Dedifferentiated amniotic fluid mesenchymal stem cell (primary cell): ENCODE measurements around the gene L3MBTL2.
"Not testable (repeated sequence)": the region's sequence is repeated elsewhere in the genome, so short reads cannot be mapped to it uniquely, and the experiment has no call there.

Source experiments
- DNase-seq: peaks from one replicate; pipeline ENCODE4 v3.0.0-alpha.2; 2016; ENCODE audit errors: extremely low spot score

The L3MBTL2 gene

DNA sequence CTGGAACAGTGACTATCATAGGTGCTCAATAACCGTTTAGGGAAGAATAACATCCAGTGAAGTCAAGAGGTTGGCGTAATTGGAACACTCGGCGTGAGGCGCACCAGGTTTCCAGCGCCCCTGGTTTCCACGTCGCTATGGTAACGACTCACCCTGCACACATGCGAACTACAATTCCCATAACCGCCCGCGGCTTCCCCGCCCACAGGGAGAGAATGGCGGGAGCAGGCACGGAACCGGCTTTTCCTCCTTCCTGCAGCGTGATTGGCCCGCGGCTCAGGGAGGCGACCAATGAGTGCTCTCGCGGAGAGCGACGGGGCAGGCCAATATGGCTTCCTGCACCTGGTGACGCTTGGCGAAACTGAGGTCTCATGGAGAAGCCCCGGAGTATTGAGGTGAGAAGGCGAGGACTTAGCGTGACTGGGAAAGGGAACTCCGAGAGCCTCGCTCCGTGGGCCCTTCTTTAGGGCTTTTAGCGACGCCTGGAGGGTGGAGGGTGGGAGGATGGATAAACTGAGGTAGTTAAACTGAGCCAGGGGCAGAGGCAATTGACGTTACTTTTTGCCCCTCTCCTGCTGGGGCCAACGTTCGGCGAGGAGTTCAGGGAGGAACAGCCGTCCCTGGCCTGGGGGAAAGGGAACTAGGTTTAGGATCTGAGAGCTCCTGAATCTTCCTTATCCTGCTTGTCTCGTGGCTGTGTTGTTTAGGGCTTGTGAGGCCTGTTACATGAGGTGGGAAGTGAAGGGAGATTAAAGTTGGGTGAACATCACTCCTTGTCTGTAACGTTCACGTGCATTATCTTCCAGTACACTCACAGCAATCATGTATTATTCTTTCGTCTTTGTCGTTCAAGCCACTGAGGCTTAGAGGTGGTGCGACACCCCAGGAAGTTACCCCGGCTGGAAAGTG, at the start of gene L3MBTL2:
Gene L3MBTL2, plus strand, starts transcription at position 321 of the 909 bp plus-strand sequence. Its CDS starts 51 bp downstream, at position 372.
- peak; percentile 96 for DNase-seq

DNA sequence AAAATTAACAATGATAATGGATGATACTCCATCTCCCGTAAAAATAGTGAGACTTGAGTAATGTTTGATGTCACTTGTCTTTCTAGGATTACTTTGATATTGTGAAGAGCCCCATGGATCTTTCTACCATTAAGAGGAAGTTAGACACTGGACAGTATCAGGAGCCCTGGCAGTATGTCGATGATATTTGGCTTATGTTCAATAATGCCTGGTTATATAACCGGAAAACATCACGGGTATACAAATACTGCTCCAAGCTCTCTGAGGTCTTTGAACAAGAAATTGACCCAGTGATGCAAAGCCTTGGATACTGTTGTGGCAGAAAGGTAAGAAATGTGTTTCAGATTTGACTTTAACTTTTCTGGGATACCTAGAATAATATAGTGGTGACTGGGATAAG, 48.0 kb upstream of the L3MBTL2 start:
- DNase-seq = no peak

DNA sequence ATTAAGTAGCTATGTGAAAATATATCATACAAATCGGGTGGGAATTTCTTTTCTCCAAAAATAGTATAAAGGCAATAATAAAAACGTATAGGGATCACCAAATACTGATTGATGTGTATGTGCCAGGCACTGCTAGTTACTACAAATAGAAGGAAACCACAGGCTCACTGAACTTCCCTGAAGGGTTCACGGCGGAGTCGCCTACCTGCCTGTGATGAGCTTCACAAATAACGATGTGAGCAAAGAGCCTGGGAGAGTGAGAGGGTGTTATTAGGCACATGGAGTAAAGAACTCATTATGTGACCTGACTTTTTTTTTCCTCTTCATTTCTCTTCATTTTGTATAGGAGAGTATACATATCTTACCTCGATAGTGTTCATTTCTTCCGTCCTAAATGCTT, 36.0 kb upstream of the L3MBTL2 start:
- no peak for DNase-seq

DNA sequence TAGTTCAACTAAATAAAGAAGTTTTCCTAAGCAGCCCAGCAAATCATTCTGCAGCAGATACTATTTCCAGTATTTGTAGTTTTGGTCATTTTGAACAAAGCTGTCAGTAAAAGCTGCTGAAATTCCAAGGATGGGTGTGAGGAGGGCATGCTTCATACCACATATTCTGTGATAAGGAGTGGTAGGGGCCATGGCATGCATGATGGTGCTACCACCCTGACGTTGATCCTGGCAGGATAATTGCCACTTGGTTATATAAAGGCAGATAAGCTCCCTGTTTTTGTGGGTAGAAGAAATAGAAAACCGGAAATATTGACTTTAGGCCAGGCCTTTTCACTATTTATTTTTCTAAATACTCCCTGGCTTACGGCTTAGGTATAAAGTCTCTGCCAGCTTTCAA, 33.1 kb upstream of the L3MBTL2 start:
- no peak for DNase-seq

DNA sequence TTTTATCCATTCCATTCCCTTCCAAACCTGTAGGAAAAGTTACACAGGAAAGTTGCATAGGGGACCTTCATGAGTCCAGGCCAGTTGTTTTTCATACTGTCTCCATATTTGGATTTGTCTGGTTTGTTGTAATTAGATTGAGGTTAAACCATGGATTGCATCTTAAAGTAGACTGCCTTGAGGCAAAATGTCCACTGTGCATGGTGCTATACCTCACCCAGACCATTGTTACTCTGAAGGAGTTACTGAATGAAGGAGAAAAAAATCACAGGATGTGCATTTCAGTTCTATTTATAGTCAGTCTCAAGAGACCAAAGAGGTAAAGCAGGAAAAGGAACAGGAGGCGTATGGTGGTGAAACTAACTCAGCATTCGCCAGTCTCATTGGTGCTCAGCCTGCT, 29.6 kb upstream of the L3MBTL2 start:
- no peak for DNase-seq

DNA sequence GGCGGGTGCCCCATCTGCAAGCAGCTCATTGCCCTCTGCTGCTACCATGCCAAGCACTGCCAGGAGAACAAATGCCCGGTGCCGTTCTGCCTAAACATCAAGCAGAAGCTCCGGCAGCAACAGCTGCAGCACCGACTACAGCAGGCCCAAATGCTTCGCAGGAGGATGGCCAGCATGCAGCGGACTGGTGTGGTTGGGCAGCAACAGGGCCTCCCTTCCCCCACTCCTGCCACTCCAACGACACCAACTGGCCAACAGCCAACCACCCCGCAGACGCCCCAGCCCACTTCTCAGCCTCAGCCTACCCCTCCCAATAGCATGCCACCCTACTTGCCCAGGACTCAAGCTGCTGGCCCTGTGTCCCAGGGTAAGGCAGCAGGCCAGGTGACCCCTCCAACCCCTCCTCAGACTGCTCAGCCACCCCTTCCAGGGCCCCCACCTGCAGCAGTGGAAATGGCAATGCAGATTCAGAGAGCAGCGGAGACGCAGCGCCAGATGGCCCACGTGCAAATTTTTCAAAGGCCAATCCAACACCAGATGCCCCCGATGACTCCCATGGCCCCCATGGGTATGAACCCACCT, 28.0 kb upstream of the L3MBTL2 start:
- no peak for DNase-seq

DNA sequence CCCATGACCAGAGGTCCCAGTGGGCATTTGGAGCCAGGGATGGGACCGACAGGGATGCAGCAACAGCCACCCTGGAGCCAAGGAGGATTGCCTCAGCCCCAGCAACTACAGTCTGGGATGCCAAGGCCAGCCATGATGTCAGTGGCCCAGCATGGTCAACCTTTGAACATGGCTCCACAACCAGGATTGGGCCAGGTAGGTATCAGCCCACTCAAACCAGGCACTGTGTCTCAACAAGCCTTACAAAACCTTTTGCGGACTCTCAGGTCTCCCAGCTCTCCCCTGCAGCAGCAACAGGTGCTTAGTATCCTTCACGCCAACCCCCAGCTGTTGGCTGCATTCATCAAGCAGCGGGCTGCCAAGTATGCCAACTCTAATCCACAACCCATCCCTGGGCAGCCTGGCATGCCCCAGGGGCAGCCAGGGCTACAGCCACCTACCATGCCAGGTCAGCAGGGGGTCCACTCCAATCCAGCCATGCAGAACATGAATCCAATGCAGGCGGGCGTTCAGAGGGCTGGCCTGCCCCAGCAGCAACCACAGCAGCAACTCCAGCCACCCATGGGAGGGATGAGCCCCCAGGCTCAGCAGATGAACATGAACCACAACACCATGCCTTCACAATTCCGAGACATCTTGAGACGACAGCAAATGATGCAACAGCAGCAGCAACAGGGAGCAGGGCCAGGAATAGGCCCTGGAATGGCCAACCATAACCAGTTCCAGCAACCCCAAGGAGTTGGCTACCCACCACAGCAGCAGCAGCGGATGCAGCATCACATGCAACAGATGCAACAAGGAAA, 27.3 kb upstream of the L3MBTL2 start:
- DNase-seq = no peak

DNA sequence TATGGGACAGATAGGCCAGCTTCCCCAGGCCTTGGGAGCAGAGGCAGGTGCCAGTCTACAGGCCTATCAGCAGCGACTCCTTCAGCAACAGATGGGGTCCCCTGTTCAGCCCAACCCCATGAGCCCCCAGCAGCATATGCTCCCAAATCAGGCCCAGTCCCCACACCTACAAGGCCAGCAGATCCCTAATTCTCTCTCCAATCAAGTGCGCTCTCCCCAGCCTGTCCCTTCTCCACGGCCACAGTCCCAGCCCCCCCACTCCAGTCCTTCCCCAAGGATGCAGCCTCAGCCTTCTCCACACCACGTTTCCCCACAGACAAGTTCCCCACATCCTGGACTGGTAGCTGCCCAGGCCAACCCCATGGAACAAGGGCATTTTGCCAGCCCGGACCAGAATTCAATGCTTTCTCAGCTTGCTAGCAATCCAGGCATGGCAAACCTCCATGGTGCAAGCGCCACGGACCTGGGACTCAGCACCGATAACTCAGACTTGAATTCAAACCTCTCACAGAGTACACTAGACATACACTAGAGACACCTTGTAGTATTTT, 26.6 kb upstream of the L3MBTL2 start:
- DNase-seq = no peak

DNA sequence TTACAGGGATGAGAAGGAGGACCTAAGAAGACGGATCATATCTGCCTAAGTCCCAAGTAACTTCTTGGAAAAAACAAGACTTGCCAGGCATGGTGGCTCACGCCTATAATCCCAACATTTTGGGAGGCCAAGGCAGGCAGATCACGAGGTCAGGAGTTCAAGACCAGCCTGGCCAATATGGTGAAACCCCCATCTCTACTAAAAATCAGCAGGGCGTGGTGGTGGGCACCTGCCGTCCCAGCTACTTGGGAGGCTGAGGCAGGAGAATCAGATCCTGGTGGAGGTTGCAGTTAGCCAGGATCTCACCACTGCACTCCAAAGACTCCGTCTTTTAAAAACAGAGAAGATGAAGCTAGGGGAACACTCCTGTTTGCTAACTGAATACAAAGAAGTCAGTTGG, 24.8 kb upstream of the L3MBTL2 start:
- not testable (repeated sequence) for DNase-seq

DNA sequence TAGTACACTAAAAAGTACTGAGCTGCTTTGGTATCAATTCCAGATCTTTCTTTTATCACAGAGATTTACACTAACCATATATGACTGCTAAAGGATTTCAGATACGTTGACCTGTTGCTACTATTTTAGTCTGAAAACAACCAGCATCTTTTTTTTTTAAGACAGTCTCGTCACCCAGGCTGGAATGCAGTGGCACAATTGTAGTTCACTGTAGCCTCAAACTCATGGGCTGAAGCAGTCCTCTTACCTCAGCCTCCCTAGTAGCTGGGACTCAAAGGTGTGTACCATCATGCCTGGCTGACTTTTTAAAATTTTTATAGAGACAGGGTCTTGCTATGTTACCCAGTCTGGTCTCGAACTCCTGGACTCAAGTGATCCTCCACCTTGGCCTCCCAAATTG, 24.2 kb upstream of the L3MBTL2 start:
- DNase-seq = no peak

DNA sequence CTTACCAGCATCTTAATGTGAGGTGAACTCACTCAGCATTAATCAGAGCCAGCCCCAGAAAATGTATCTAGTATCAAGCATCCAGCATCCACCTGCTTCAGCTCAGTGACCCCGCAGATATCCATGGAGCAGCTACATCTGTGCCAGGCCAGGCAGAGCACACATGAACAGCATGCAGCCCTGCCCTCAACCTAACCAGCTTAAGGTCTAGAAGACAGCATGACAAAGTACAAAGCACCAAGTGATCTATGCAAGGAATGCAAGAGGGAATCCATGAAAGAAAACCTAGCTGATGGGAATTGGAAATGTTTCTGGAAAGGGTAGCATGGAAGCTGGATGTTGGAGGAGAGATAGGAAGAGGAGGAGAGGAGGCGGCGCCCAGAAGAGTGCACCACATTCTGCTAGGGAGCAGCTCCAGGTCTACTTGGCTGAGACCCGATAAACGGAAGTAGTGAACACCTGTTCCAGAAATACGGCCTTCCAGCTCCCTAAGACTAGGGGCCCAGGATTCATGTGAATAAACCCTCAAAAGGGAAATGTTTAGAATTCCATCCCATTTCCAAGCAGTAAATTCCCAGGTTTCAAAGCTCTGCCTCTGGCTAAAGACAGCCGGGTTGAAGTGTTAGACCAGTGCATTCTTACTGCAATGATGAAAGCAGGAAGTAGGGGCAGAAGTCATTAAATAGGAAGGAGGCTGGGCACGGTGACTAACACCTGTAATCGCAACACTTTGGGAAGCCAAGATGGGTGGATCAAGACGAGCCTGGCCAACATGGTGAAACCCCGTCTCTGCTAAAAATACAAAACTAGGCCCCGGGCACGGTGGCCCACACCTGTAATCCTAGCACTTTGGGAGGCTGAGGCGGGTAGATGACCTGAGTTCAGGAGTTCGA, 23.5 kb upstream of the L3MBTL2 start:
- no peak for DNase-seq

DNA sequence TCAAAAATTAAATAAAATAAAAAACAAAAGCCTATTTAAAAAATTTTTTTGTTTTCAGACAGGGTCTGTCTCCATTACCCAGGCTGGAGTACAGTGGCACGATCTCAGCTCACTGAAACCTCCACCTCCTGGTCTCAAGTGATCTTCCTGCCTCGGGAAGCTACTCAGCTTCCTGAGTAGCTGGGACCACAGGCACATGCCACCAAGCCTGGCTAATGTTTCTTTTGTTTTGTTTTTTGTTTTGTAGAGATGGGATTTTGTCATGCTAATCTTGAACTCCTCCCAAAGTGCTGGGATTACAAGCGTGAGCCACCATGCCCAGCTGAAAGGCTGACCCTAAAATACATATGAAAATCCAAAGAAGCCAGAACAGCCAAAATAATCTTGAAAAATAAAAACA, 20.4 kb upstream of the L3MBTL2 start:
- no peak for DNase-seq

DNA sequence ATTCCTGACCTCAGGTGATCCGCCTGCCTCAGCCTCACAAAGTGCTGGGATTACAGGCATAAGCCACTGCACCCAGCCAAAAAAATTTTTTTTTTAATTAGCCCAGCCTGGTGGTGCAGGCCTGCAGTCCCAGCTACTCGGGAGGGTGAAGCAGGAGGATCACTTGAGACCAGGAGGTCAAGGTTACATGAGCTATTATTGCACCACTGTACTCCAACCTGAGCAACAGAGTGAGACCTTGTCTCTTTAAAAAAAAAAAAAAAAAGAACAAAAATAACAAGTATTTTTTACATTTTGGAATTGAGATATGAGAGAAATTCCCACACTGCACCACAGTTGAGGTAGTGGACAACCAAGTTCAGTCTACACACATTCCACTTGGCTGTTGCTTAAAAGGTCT, 13.6 kb upstream of the L3MBTL2 start:
- DNase-seq = no peak

DNA sequence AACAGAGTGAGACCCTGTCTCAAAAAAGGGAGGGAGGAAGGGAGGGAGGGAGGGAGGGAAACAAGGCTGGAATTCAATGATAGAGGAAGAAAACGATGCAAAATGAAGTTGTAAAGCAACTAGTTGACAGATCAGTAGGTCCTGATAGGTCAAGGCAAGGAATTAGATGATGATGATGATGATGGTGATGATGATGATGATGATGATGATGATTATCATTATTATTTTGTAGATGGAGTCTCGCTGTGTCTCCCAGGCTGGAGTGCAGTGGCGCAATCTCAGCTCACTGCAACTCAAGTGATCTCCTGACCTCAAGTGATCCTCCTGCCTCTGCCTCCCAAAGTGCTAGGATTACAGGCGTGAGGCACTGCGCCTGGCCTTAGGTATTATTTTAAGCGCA, 11.3 kb upstream of the L3MBTL2 start:
- DNase-seq = no peak

DNA sequence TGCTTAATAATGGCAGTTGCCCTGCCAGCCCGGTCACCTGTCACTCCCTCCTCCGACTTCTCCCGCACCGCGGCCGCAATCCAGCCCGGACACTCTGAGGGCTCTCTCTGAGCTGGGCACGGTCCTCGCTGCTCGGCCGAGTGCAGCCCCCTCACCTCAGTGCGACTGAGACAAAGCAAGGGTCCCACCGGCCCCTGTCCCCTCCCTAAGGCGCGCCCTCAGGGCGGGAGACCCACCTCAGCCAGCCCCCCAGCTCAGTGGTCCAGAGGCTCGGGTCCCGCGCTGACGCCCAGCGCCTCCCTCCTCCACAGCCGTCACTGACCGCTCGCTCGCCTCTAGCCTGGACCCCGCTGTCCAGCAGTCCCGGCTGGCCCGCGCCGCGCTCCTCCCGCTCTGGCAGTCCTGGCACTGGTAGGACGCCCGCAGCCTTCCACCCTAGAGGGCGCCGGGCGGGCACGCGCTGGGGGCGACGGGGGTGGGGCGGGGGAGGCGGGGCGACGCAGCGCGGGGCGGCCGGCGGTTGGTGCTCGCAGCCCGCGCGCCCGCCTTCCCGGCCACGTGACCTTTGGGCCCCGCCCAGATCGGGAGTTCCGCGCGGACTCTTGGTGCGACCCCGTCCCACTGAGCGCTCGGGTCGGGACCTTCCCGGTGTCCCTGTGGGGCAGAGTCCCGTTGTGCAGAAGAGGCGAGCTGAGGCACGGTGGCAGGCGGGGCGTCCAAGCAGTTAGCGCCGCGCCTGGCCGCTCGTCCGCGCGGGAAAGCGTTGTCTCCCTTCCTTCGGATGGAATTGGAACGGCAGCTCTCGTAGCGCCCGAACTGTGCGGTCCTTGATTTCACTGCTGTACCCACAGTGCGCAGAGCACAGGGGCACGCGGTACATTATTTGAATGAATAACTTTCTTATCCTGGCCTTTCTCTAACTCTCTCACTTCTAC, 7.8 kb upstream of the L3MBTL2 start:
- no peak for DNase-seq

DNA sequence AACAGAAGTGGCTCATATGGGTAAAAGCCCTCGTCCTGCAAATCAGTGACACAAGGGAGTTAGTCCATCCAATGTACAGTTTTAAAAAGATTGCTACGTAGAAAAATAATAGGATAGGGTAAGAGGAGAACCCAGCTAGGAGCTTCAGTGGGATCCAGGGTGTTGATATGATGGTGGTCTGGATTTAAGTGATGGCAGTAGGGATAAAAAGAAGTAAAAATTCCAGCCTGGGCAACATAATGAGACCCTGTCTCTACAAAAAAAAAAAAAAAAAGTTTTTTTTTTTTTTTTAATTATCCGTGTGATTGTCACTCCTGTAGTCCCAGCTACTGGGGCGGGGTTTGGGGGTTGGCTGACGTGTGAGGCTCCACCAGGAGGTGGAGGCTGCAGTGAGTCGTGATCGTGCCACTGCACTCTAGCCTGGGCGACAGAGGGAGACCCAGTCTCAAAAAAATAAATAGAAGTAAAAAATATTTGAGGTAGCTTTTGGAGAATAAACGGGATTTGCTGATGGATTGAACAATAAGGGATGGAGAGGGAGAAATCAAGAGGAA, 7.0 kb upstream of the L3MBTL2 start:
- no peak for DNase-seq

DNA sequence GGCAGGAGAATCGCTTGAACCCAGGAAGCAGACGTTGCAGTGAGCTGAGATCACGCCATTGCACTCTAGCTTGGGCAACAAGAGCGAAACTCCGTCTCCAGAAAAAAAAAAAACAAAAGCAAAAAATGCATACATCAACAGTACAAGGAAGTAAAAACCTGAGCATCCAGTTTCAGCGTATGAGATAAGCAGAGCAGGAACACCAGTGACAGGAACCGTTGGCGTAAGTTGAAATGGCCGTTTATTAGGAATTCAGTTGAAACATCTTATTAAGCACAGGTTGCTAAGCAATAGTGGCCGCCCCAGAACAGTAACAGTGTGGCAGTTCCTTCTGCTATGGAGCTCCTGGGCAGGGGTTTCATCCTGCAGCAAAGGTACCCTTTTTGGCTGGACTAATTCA, 4.0 kb upstream of the L3MBTL2 start:
- DNase-seq = no peak

DNA sequence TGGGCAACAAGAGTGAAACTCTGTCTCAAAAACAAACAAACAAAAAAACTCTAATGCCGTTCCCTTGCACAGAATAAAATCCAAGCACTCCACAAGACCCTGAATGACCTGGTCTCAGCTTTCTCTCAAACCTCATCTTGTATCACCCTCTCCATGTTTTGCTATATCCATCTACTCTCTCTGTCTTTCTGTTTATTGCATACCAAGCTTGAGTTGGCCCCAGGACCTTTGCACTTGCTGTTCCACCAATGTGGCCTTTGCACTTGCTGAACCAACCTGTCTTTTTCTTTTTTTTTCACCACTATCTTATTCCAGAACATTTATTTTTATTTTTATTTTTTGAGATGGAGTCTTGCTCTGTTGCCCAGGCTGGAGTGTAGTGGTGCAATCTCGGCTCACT, 2.0 kb upstream of the L3MBTL2 start:
- DNase-seq = no peak

DNA sequence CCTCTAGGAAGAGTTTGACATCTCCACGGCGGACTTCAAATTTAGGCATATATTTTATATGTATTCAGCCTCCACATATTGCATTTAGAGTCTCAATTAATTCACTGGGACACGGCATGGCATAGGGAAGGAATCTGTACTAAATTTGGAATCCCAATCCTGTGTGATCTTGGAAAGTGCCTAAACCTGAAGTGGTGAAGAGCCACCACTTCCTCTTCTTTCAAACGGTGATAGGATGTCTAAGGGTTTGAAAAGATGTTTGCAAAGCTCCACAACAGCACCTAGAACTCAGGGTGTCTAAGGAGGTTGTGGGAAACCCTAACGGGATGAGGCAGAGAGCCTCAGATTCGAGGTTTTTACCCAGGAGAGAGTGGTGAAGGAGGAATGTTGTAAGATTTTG, 1.0 kb upstream of the L3MBTL2 start:
- no peak for DNase-seq

DNA sequence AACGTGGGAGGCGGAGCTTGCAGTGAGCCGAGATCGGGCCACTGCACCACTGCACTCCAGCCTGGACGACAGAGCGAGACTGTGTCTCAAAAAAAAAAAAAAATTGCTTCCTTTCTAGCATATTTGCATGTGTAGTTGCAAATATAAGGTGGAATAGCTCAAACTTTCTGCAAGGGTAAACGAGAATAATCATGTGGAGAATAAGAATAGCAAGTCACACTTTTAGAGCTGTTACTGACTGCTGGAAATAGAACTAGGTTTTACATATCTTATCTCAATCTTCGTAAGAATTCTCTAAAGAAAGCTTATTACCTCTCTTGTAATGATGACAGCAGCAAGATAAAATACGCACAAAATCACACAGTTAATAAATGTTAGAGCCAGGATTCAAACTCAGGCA, 1.6 kb downstream of the L3MBTL2 start:
- DNase-seq = no peak
